ENCODE measurements around the gene AAK1. TPM values are rescaled to one million over a fixed set of nuclear protein-coding genes. Genes with fewer than 3 reads are reported as not detected.

The AAK1 gene
- total RNA-seq, 1 donor from 2014 or later, result 108 TPM

DNA sequence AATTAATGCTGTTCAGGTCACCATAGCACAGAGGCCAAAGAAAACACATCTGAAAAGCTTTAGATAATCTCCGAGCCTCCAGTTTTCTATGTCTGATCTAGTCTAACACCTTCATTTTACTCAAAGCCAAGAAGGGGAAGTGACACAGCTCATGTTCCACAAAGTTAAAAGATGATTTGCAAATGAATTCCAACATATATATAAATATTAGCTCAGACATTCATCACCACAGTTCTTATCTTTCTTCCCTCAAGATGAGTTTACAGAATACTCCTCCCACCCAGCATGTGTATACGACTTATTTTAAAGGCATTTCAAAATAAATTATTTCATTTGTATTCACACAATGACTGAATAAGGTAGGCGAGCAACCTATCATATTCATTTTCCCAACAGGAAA lies 82.4 kb downstream of the AAK1 start:
- Mint-ChIP-seq H3K27me3 (ENCODE audit: low read depth, unreplicated experiment) (no peaks in the 10 kb centered on the region), H3K36me3 (ENCODE audit: low read depth, unreplicated experiment) (no peaks in the 10 kb centered on the region), H3K9me3 (ENCODE audit: unreplicated experiment) (no peaks in the 10 kb centered on the region), H3K4me1 (ENCODE audit: low read depth, unreplicated experiment) (peaks cover 26% of the 10 kb centered on the region), H3K27ac (ENCODE audit: unreplicated experiment) (no peak overlapping the region), H3K4me3 (ENCODE audit: unreplicated experiment) (no peak overlapping the region)
- Histone ChIP-seq H3K27me3 (ENCODE audit: insufficient read depth, low read length) (no peaks in the 10 kb centered on the region), H3K36me3 (ENCODE audit: insufficient read depth, low read length) (no peaks in the 10 kb centered on the region), H3K4me3 (ENCODE audit: insufficient read depth, low read depth, low read length) (no peak overlapping the region), H2AFZ (ENCODE audit: low read depth, low read length) (no peak overlapping the region), H3K9me3 (ENCODE audit: insufficient read depth, low read depth, low read length) (no peaks in the 10 kb centered on the region), H3K4me2 (ENCODE audit: low read length) (no peak overlapping the region), H3K27ac (ENCODE audit: low read depth, low read length) (no peak overlapping the region), H3K9ac (ENCODE audit: low read length) (no peak overlapping the region), H3K79me2 (ENCODE audit: insufficient read depth, low read length) (peaks cover 89% of the 10 kb centered on the region), H4K20me1 (ENCODE audit: insufficient read depth, low read length) (peaks cover 88% of the 10 kb centered on the region), H3K4me1 (ENCODE audit: insufficient read depth, low read length) (peaks cover 4% of the 10 kb centered on the region)
- DNase-seq (ENCODE audit: low read depth) (no peak), FAIRE-seq (no peak)
- no peak for TF ChIP-seq EZH2 (IDR thresholded peaks at IDR 0.05; ENCODE audit: insufficient read depth, low read length)
- TF ChIP-seq, protein P1, sequence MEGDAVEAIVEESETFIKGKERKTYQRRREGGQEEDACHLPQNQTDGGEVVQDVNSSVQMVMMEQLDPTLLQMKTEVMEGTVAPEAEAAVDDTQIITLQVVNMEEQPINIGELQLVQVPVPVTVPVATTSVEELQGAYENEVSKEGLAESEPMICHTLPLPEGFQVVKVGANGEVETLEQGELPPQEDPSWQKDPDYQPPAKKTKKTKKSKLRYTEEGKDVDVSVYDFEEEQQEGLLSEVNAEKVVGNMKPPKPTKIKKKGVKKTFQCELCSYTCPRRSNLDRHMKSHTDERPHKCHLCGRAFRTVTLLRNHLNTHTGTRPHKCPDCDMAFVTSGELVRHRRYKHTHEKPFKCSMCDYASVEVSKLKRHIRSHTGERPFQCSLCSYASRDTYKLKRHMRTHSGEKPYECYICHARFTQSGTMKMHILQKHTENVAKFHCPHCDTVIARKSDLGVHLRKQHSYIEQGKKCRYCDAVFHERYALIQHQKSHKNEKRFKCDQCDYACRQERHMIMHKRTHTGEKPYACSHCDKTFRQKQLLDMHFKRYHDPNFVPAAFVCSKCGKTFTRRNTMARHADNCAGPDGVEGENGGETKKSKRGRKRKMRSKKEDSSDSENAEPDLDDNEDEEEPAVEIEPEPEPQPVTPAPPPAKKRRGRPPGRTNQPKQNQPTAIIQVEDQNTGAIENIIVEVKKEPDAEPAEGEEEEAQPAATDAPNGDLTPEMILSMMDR (IDR thresholded peaks at IDR 0.05; ENCODE audit: insufficient read depth, low read depth, low read length), result no peak

GRCh38 chr2:69560147-69560482 lies 83.4 kb downstream of the AAK1 start:
- Mint-ChIP-seq H3K4me1 (ENCODE audit: low read depth, unreplicated experiment) (peaks cover 26% of the 10 kb centered on the region), H3K27ac (ENCODE audit: unreplicated experiment) (no peak overlapping the region), H3K4me3 (ENCODE audit: unreplicated experiment) (peak overlapping the region; percentile 0), H3K36me3 (ENCODE audit: low read depth, unreplicated experiment) (no peaks in the 10 kb centered on the region), H3K27me3 (ENCODE audit: low read depth, unreplicated experiment) (no peaks in the 10 kb centered on the region), H3K9me3 (ENCODE audit: unreplicated experiment) (no peaks in the 10 kb centered on the region)
- FAIRE-seq (no peak), DNase-seq (ENCODE audit: low read depth) (no peak)
- Histone ChIP-seq H2AFZ (ENCODE audit: low read depth, low read length) (no peak overlapping the region), H3K36me3 (ENCODE audit: insufficient read depth, low read length) (peaks cover 2% of the 10 kb centered on the region), H3K27ac (ENCODE audit: low read depth, low read length) (no peak overlapping the region), H4K20me1 (ENCODE audit: insufficient read depth, low read length) (peaks cover 78% of the 10 kb centered on the region), H3K79me2 (ENCODE audit: insufficient read depth, low read length) (peaks cover 87% of the 10 kb centered on the region), H3K9ac (ENCODE audit: low read length) (no peak overlapping the region), H3K4me2 (ENCODE audit: low read length) (no peak overlapping the region), H3K27me3 (ENCODE audit: insufficient read depth, low read length) (no peaks in the 10 kb centered on the region), H3K4me1 (ENCODE audit: insufficient read depth, low read length) (peaks cover 4% of the 10 kb centered on the region), H3K4me3 (ENCODE audit: insufficient read depth, low read depth, low read length) (no peak overlapping the region), H3K9me3 (ENCODE audit: insufficient read depth, low read depth, low read length) (no peaks in the 10 kb centered on the region)
- TF ChIP-seq EZH2 (IDR thresholded peaks at IDR 0.05; ENCODE audit: insufficient read depth, low read length), result no peak
- TF ChIP-seq, protein P1 (IDR thresholded peaks at IDR 0.05; ENCODE audit: insufficient read depth, low read depth, low read length), result no peak

DNA sequence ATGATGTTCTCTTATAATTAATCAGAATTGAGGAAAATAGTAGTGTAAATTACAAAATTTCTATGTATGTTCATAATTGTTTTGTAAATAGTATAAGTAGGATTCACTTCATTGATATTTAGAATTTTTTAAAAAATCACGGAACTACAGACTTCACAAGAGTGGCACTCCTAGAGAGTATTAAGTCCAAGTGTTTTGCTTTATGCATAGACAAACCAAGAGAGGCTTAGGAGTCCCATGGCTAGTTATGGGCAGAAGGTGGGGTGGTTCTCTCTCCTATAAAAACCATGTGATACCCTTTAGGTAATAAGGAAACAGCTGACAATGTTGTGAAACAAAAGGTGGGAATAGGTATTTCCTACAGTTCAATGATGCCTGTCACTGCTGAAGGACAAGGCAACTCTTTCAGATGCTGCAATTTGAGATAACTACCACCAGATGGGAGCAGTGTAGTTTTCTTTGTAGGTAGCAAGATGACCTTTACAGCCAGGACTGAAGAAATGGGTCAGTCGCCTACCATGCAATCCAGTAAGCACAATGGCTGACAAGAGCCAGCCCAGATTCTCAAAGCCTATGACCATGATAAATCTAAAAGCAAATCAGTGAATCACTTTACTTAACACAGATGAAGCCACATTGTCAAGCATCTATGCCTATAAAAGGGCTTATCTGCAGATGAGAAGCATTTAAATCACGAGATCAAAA lies 83.9 kb downstream of the AAK1 start:
- Mint-ChIP-seq H3K4me3 (ENCODE audit: unreplicated experiment) (peak overlapping the region; percentile 0), H3K36me3 (ENCODE audit: low read depth, unreplicated experiment) (no peaks in the 10 kb centered on the region), H3K27ac (ENCODE audit: unreplicated experiment) (no peak overlapping the region), H3K9me3 (ENCODE audit: unreplicated experiment) (no peaks in the 10 kb centered on the region), H3K4me1 (ENCODE audit: low read depth, unreplicated experiment) (peaks cover 25% of the 10 kb centered on the region), H3K27me3 (ENCODE audit: low read depth, unreplicated experiment) (no peaks in the 10 kb centered on the region)
- TF ChIP-seq, protein P1 (IDR thresholded peaks at IDR 0.05; ENCODE audit: insufficient read depth, low read depth, low read length), result peak; percentile 52
- no peak for TF ChIP-seq EZH2 (IDR thresholded peaks at IDR 0.05; ENCODE audit: insufficient read depth, low read length)
- Histone ChIP-seq H2AFZ (ENCODE audit: low read depth, low read length) (no peak overlapping the region), H3K4me2 (ENCODE audit: low read length) (no peak overlapping the region), H3K9ac (ENCODE audit: low read length) (no peak overlapping the region), H3K27me3 (ENCODE audit: insufficient read depth, low read length) (no peaks in the 10 kb centered on the region), H3K27ac (ENCODE audit: low read depth, low read length) (no peak overlapping the region), H3K4me3 (ENCODE audit: insufficient read depth, low read depth, low read length) (no peak overlapping the region), H3K9me3 (ENCODE audit: insufficient read depth, low read depth, low read length) (no peaks in the 10 kb centered on the region), H3K4me1 (ENCODE audit: insufficient read depth, low read length) (peaks cover 4% of the 10 kb centered on the region), H3K36me3 (ENCODE audit: insufficient read depth, low read length) (peaks cover 5% of the 10 kb centered on the region), H3K79me2 (ENCODE audit: insufficient read depth, low read length) (peaks cover 84% of the 10 kb centered on the region), H4K20me1 (ENCODE audit: insufficient read depth, low read length) (peaks cover 77% of the 10 kb centered on the region)
- DNase-seq (ENCODE audit: low read depth) (peak; percentile 37), FAIRE-seq (no peak)

Data from astrocyte (in vitro differentiated cells and primary cell).